LNCaP clone FGC (cell line): Measurements from ENCODE around the gene ZBTB16.

Source experiments
- DNase-seq: peaks from one replicate; pipeline ENCODE4 v3.0.0-alpha.2; 2011; ENCODE audit warnings: low read depth
- H3K4me3 ChIP-seq: 2 replicates; pipeline ENCODE4 v1.5.1; 2011; ENCODE audit warnings: mild to moderate bottlenecking, low read depth, low read length, control low read depth
- TF ChIP-seq, protein P1 (sequence below): IDR thresholded peaks from 2 replicates; pipeline ENCODE4 v1.5.1; 2012; ENCODE audit warnings: mild to moderate bottlenecking; ENCODE audit not compliant: control insufficient read depth, insufficient read depth; ENCODE audit errors: extremely low read depth

ZBTB16 gene

DNA sequence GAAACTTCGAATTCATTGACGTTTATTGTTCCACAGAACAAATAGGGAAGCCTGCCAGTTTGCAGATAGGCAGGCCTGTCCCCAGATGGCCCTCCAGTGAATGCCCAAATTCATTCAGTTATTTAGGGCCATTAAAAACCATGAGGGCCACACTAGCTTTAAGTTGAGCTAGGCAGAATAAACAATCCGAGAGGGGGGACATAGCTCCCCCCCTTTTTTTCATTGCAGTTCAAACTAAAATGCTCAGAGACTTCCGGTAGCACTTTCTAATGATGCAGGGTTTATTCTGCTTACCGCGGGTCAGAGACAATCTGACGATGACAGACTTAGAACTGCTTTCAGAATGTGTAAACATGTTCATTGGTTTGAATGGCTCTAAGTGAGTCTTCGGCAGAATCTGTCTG is 72.0 kb downstream of the ZBTB16 start:
- H3K4me3 ChIP-seq: 0 out of 2 replicates have a peak overlapping the region, but pooled peaks have one; percentile 1
- DNase-seq: peak; percentile 70
- TF ChIP-seq, protein P1, sequence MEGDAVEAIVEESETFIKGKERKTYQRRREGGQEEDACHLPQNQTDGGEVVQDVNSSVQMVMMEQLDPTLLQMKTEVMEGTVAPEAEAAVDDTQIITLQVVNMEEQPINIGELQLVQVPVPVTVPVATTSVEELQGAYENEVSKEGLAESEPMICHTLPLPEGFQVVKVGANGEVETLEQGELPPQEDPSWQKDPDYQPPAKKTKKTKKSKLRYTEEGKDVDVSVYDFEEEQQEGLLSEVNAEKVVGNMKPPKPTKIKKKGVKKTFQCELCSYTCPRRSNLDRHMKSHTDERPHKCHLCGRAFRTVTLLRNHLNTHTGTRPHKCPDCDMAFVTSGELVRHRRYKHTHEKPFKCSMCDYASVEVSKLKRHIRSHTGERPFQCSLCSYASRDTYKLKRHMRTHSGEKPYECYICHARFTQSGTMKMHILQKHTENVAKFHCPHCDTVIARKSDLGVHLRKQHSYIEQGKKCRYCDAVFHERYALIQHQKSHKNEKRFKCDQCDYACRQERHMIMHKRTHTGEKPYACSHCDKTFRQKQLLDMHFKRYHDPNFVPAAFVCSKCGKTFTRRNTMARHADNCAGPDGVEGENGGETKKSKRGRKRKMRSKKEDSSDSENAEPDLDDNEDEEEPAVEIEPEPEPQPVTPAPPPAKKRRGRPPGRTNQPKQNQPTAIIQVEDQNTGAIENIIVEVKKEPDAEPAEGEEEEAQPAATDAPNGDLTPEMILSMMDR: no peak

DNA sequence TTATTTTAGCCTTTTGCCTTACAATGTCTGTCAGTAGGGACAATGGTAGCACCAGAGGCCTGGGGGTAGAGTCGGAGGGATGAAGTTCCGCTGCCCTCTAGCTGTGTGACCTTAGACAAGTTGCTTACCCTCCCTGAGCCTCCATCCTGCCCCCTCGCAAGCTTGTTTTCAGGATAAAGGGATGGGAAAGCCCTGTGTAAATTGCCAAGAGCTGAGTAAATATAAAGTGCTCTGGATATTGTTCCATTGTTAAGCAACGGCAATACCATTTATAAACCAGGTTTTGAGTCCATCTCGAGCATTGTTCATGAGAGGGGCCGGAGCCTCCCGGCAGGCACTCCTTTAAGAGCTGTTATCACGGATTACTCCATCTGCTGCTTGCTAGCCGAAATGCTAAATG is 72.9 kb downstream of the ZBTB16 start:
- peak overlapping the region; percentile 10; the same call in 1 of the 2 replicates for H3K4me3 ChIP-seq
- DNase-seq: no peak
- TF ChIP-seq, protein P1: peak; percentile 12; the same call in 1 of the 2 replicates

DNA sequence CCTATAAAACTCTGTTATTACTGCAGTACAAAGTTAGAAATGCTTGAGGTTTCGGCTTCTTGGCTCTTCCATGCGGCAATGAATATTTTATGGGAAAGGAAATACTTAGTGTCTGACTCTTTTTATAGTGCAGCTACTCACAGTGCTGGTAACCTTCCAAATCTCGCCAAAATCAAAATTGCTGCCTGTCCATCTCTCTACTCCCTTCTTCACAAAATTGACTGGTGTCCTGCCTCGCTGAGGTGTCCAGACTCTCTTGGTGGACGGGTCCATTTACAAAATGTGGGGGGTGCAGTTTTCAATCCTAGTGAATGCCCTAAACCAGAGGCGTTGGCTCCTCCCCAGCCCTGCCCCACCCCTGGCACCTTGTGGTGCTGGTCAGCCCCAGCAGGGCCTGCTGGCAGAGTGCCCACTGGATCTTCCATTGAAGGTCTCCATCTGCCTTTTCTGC is 73.5 kb downstream of the ZBTB16 start:
- TF ChIP-seq, protein P1: no peak
- peak; percentile 84 for DNase-seq
- no peak overlapping the region for H3K4me3 ChIP-seq

DNA sequence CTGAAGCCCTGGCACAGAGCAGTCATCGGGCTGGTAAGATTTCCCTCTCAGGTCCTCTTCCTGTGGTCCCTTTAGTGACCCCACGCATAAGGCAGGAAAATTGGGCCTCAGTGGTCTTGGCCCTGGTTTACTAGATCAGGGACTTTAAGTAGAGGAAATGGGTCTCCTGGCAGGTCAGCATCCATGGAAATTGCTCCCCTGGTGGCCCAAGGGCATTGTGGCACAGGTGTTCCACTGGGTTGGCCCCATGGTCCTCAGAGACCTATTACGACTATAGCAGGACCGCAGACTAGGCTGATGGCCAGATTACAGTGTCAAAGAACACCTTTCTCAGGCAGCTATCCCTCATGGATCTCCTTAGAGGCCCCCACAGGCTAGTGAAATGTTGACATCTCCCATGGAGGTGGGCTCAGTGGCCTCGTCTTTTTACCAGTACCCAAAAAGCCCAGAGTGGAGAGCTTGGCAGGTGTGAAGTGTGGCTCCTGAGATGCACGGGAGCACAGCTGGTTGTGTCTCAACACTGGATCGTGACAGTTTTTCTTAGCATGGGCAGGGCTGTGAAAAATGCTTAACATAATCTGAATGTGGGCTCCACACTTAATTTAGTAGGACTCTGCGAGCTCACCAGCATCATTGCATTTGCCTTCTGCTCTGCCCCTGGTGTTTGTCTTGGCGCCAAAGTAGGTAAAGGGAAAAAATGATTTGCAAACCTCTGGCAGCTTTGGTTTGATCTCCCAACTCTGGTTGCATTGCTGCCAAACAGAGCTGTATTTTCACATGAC is 74.2 kb downstream of the ZBTB16 start:
- no peak for DNase-seq

DNA sequence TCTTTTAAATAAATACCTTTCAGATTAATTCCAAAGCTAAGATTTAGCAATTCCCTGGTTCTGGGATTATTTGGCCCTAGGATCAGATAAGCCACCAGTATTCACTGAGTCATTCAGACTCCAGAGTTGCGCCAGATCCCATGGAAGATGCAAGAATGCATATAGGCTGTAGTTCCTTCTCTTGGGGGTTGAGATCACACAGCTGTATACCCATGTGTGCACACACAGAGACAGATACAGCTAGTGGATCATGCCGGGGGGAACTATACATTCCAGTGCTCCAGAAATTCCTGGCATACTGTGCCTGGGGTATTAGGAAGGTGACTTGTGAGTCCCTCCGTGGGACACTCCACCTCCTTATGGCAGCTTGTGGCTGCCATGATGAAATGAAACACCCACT is 75.4 kb downstream of the ZBTB16 start:
- TF ChIP-seq, protein P1: no peak
- H3K4me3 ChIP-seq: no peak overlapping the region
- DNase-seq: no peak

More for the DNA sequence above, 74.2 kb downstream of the ZBTB16 start:
- no peak overlapping the region for H3K4me3 ChIP-seq
- TF ChIP-seq, protein P1: no peak

DNA sequence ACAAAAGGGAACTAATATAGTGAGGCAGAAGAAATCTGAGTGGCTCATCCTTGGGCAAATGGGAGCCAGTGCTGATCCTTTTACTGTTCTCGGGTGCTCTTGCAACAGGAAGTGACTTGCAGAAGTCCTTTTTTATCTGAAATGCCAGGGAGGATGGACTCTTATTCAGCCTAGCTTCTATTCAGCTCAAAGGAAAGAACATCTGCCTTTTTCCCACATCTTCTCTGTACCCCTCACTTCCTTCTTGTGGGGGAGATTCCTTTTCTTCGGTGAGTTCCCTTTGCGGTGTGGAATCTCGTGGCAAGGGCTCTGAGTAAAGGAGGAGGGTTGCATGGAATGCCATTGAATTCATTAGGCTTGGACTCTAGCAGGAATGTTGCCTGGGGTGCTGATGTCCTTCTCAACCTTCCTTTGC is 76.2 kb downstream of the ZBTB16 start:
- H3K4me3 ChIP-seq: no peak overlapping the region
- DNase-seq: no peak
- TF ChIP-seq, protein P1: no peak
